Spleen (tissue), 7 donors: Measurements from ENCODE around the gene USP17L11.
"Not testable (repeated sequence)": the region's sequence is repeated elsewhere in the genome, so short reads cannot be mapped to it uniquely, and the experiment has no call there.

Experiments used
- CTCF ChIP-seq, 11 experiments: fragments of 200-600 bp in 7 of 11; fragments of 450-650 bp in 4 of 11; sonication (generic) in 4 of 11; IDR thresholded peaks in 8 of 11; conservative IDR thresholded peaks in 3 of 11; 1 replicate in 7 of 11; 2 replicates in 4 of 11; pipeline versions ENCODE4 v1.4.0 to v1.8.0; 2016 to 2021; ENCODE audit warnings: antibody characterized with exemption in 11 of 11, inconsistent platforms in 4 of 11, mild to moderate bottlenecking in 1 of 11
- POLR2A ChIP-seq, 3 donors: fragments of 450-650 bp; IDR thresholded peaks; one replicate each; pipeline ENCODE4 v1.5.1; 2017; ENCODE audit warnings: antibody characterized with exemption in 3 of 3, mild to moderate bottlenecking in 1 of 3
- donor health status: DM: no; HTN: no; CAD: no; lungs with moderate emphysema.
- donor health status: DM: no; HTN: no; CAD: no.
- donor health status: DM: no; HTN: no; CAD: no.

GRCh38 chr4:9262572-9262971 is 47.4 kb downstream of the USP17L11 start, which contains the start of gene USP17L21:
- TF ChIP-seq CTCF (IDR thresholded peaks at IDR 0.05 in 8 of 11, conservative IDR thresholded peaks at IDR 0.05 in 3 of 11); POLR2A (IDR thresholded peaks at IDR 0.05): not testable (repeated sequence)
